GM18505 (cell line): ENCODE measurements around the gene ECHDC1.
A peak's percentile ranks its signal among the peaks of the same experiment; 100 is the strongest.

Experiments used
- ATAC-seq: cut with Tn5 transposase; IDR thresholded peaks from one replicate; pipeline ENCODE4 v1.9.1; 2021; ENCODE audit not compliant: unreplicated experiment
- POLR2A ChIP-seq: IDR thresholded peaks from 4 replicates; pipeline ENCODE4 v1.6.1; 2011; ENCODE audit warnings: borderline replicate concordance; ENCODE audit not compliant: insufficient read depth, insufficient read length; ENCODE audit errors: extremely low read depth

The ECHDC1 gene

DNA sequence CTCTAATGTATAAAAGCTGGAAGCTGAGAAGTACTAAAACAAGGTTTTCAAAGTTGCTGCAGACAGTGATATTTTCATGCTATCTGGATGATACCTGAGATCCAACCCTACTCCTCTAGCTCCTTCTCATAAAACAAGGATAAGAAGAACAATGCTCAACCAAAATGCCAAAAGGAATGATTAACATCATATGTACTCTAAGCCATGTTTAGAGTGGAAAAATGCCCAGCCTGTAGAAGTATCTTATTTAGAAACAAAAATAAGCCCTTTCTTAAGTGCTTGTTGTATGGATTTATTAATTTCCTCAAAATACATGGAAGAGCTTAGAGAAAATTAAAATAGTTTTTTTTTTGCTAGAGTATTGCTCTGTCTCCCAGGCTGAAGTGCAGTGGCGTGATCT is 23.7 kb downstream of the ECHDC1 start:
- ATAC-seq = no peak
- TF ChIP-seq POLR2A = no peak

DNA sequence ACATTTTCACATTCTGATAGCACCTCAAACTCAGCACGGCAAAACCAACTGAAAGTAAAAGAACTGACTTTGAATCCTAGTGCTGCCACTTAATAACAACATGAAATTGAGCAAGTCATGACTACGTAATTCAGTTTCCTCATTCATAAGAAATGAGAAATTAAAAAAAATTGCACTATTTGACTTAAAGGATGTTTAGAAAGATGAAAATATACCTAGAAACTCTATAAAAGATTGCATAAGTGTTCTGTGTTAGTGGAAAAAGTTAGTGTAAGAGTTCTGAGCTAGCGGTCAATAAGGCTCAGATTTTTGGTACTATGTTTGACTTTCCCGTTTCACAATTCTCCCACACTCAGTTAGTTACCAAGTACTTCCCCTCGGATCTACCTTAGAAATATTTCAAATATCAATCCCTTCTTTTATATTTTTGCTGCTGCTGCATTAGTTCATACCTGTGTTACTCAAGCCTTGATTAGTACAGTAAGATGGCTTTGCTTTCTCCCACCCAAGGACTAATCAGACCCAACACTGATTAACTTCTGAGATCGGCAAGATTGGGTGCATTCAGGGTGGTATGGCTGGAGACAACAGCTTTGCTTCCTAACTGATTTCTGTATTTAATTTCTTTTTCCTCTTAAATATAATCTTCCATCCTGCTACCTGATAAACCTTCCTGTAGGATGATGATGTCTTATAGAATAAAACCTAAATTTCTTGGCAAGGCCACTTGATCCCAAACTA is 25.9 kb downstream of the ECHDC1 start:
- no peak for TF ChIP-seq POLR2A
- no peak for ATAC-seq

DNA sequence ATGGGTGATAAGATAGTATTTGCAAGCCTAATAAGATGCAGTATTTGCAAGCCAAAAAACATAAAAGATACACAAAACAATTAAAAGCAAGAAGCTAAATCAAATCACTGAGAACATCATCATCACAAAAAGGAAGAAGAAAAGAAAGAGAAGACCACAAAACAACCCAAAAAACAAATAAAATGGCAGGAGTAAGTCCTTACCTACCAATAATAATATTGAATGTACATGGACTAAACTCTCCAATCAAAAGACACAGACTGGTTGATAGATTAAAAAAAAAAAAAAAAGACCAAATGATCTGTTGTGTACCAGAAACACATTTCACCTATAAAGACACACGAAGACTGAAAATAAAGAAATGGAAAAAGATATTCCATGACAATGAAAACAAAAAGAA is 37.7 kb downstream of the ECHDC1 start:
- TF ChIP-seq POLR2A = no peak

DNA sequence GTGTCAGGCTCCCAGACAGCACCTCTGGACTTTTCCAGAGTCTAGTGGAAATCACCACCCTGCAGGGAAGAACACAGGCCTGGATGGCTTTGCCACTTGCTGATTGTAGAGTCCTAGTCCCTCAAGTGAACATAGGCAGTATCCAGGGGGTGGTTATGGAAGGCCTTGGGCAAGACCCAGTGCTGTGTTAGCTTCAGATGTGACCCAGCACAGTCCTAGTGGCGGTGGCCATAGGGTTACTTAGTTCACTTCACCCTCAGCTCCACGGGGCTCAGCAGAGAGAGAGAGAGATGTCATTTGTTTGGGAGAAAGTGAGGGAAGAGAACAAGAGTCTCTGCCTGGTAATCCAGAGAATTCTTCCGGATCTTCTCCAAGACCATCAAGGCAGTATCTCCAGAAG is 39.5 kb downstream of the ECHDC1 start:
- no peak for TF ChIP-seq POLR2A
- ATAC-seq = no peak

More for the DNA sequence above, 37.7 kb downstream of the ECHDC1 start:
- no peak for ATAC-seq

DNA sequence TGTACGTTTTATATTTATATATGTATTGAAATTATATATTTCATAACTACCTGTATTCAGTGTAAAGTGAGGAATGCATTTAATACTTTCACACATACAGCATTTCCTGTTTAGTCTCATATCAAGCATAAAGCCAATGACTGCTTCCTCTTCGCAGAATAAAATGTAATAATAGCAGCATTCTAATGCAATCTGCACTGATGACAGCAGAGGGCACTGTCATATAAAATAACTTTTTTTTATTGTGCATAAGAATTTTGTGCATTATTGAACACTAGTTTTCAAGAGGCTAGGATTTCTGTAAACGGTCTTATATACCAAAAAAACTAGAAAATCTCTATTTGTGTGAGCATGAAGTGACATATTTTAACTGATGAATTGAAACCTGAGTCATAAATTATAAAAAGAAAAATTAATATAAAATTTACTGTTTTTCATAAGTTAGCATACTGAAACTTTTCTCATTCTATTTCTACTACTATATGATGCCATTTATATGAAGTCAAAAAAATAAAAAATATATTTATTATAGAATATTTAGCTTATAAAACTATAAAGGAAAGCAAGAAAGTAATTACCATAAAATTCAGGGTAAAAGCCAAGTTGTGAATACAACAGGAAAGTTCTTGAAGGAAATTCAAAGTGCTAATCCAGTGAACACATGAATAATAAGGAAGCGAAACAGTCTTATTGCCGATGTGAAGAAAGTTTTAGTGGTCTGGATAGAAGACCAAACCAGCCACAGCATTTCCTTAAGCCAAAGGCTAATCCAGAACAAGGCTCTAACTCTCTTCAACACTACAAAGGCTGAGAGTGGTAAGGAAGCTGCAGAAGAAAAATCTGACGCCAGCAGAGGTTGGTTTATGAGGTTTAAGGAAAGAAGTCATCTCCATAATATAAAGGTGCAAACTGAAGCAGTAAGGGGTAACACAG is 40.4 kb downstream of the ECHDC1 start:
- ATAC-seq = peak; percentile 75
- TF ChIP-seq POLR2A = no peak

DNA sequence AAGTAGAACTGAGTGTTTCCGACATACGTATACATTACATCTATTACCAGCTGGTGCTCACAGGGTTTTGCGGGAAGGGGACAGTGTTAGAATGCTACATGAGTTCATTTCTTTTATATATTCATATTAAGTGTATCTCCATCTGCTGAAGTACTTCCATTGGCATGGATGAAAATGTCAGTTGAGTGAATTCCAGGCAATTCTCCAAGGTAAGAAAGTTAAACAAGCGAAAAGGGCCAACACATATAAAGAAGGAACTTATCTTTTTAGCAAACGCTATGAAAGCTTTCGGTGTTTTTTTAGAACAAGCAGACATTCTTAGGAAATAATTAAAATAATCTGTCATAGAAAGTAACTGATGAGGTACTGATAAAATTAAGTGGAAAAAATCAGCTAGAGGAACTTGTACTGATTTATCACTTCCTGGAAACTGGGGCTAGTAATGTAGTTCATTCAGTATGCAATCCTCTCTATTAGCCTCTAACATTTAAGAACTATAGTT is 42.2 kb downstream of the ECHDC1 start:
- ATAC-seq = no peak

DNA sequence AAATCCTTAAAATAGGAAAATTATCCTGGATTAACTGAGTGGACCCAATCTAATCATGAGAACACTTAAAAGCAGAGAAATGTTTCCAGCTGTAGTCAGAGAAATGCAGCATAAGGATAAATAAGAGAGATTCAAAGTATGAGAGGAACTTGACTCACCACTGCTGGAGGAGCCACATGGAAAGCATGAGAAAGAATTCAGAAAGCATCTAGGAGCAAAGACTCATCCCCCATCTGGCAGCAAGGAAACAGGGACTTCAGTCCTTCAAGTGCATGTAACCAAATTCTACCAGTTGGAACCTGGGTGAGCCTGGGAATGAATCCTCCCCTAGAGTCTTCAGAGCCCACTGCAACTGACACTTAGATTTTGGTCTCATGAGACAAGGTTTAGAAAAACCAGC is 43.0 kb downstream of the ECHDC1 start:
- TF ChIP-seq POLR2A = no peak
- no peak for ATAC-seq

More for the DNA sequence above, 42.2 kb downstream of the ECHDC1 start:
- TF ChIP-seq POLR2A = no peak

DNA sequence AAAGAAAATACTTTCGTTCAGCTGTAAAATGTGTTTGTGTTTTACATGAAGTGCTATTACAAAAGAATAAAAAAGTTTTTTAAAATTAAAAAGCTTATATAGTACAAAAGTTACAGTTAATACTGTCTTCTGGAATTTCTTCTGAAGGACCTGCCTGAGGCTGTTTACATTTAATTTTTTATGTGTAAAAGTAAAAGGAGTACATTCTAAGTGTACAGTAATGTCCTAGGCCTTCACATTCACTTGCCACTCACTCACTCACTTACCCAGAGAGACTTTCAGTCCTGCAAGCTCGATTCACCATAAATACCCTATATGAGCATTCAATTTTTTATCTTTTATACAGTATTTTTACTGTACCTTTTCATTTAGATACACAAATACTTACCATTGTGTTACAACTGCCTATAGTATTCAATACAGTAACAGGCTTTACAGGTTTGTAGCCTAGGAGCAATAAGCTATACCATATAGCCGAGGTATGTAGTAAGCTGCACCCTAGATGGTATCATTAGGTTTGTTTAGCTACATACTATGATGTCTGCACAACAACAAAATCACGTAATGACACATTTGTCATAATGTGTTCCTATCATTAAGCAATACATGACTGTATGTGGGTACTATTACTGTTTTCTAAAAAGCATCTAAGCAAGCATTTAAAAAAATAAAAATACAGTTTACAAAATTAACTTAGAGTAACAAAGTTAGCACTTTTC is 43.7 kb downstream of the ECHDC1 start:
- no peak for ATAC-seq
- TF ChIP-seq POLR2A = no peak

DNA sequence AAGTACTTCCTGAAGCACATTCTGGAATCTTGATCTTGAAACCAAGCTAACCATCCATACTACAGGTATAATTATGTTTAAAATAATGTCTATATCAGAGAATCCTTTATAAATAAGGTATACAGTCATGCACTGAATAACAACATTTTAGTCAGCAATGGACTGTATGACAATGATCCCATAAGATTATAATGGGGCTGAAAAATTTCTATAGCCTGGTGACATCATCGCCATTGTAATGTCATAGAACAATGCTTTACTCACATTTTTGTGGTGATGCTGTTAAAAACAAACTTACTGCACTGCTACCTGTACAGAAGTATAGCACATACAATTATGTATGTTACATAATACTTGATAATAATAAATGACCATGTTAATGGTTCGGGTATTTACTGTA is 44.9 kb downstream of the ECHDC1 start:
- no peak for ATAC-seq
- TF ChIP-seq POLR2A = no peak

DNA sequence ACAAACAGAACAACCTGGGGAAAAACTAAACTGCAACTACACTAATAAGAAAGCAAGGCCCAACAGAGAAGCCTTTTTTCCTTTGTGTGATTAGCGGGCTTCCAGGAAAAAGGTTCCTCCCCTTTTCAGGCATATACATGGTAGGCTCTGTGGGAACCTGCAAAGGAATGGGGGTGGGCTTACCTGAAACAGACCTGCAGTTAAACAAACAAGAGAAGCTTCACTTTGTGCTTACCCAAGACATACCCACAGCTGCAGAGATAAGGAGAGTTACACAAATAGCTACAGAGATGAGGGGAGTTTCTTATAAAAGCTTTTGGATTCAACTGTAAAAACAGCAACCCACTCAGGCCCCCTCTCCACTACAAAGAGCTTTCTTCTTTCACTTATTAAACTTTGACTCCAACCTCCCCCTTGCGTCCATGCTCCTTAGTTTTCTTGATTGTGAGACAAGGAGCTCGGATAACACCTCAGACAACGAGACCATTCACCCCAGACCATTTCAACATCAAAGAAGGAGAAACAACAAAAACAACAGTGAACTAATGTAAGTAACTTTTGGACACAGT is 45.8 kb downstream of the ECHDC1 start:
- no peak for ATAC-seq

DNA sequence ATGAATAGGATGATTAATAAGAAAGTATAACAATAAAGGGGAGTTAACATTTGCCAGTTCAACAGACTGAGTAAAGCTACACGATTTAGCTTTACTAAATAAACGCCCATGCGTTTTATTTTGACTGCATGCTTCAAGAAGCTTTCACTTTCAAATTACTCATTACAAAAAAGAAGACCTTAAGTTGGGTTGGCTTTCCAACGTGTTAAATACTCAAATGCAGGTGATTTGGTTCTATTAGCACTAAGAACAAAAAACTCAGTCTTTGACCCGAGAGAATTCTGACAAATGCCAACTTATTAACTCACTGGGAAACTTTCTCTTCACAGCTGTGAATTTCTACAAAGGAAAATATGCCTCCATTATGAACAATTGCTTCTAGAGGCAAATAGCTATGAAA is 51.9 kb downstream of the ECHDC1 start:
- ATAC-seq = peak; percentile 84
- TF ChIP-seq POLR2A = no peak

More for the DNA sequence above, 45.8 kb downstream of the ECHDC1 start:
- TF ChIP-seq POLR2A = no peak

DNA sequence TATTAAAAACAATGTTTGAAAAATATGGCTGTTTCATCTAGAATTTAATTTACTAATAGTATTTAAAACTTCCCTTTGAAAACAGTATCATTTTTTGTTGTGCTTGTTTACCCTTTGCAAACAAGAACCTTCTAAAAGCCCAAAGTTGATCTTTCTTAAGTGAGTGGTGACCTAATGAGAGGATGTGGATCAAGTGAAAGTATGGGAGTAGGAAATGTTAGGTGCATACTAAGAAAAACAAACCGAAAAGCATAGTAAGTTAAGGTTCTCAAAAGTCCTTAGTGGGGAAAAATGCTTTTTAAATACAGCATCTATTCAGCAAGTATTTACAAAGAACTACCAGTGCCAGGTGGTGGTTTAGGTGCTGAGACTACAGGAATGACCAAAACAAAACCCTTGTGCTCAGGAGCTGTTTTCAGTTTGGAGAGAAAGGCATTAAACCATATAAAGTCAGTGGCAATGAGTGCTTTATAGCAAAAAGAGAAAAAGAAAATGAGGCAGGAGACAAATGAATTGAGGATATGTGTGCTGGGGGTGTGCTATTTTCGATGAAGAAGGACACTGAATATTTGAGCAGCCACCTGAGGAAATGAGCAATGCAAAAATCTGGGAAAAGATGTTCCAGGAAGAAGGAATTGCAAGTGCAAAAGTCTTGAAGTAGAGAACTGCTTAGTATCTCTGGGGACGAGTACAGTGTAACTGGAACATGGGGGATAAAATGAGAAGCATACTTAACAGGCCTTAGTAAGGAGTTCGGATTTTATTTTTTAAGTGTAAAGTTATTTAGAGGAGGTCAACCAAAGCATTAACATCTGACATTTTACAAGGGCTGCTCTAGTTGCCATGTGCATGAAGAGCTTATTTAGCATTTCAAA is 52.8 kb downstream of the ECHDC1 start:
- TF ChIP-seq POLR2A = no peak
- peak; percentile 54 for ATAC-seq

DNA sequence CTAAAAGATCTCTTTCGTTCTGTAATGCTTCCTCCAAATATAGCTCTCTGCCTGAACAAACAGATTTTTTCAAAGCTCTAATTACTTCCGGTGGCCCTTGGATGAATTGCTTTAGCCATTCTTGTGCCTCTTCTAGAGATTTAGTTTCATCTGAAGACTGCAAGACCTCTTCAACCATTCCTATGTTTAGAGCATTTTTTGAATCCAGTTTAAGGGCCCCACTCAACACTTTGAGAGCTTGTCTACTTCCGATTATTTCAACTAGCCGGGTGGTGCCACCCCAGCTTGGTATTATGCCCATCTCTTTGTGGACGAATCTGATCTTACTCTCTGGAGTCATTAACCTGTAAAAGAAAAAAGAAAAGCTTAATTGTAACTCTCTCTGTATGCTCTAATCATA is 53.5 kb downstream of the ECHDC1 start:
- no peak for ATAC-seq
- TF ChIP-seq POLR2A = no peak

DNA sequence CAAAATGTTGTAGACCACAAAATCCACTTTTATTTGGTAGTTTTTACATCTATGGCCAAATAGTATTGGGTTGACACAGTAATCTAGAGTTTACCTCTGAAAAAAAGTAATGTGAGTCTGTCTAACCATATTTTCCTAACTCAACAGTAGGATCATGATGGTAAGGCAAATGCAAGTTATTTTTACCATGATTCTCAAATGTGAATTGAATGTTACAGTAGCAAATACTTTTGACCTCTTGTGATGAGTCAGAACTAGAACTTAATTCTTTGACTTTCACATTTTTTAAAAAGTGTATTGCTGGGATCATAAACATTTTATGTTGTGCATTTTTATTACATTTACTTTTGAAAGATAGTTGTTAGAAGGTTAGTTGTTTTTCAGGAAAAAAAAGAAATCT is 54.7 kb downstream of the ECHDC1 start:
- TF ChIP-seq POLR2A = no peak
- no peak for ATAC-seq
